Stimulated activated CD4-positive, alpha-beta T cell treated with anti-CD3 and anti-CD28 coated beads, Interleukin-4, amount 100 ng/mL, for 48 hours (primary cell): Measurements from ENCODE around the gene ZNRF1.

Experiments
- DNase-seq, 2 donors: peaks; one replicate each; pipeline ENCODE4 v3.0.0-alpha.2; 2020; ENCODE audit warnings: low read depth in 2 of 2

The ZNRF1 gene

DNA sequence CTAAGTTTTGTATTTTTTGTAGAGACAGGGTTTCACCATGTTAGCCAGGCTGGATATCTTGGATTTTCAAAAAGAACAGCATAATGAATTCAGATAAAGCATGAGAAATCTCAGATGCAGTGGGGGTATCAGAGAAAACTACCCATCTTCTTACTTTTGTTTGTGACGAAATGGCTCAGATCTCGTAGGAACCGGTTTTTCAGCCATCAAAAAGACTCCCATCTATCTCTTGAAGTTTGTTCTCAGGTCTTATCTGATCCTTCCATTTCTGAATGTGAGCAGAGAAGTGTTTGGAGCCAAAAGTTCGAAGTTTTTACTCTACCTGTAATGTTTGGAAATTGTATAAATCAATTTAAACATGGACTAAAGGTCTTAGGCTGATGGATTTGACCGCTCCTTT is 60.6 kb downstream of the ZNRF1 start:
- DNase-seq = no peak

- DNase-seq = no peak
Observed at GRCh38 chr16:75060723-75061122, 61.9 kb downstream of the ZNRF1 start.

DNA sequence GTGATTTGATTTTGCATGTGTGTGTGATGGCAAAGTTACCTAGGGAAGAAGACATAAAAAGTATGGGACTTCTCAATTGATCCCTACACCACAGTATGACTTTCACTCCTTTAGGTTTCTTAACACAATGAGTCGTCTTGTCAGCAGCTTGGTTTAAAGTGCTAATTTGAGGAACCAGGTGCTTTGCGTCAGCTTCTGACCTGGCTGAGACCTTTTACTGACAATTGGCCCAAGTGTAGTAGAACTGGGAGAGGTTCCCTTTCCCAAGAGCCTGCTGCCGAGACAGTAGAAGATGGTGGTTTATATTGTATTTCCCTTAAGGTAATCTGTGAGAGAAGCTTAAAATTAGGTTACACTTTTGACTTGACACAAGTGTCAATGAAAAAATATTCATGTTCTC is 62.8 kb downstream of the ZNRF1 start:
- no peak for DNase-seq

DNA sequence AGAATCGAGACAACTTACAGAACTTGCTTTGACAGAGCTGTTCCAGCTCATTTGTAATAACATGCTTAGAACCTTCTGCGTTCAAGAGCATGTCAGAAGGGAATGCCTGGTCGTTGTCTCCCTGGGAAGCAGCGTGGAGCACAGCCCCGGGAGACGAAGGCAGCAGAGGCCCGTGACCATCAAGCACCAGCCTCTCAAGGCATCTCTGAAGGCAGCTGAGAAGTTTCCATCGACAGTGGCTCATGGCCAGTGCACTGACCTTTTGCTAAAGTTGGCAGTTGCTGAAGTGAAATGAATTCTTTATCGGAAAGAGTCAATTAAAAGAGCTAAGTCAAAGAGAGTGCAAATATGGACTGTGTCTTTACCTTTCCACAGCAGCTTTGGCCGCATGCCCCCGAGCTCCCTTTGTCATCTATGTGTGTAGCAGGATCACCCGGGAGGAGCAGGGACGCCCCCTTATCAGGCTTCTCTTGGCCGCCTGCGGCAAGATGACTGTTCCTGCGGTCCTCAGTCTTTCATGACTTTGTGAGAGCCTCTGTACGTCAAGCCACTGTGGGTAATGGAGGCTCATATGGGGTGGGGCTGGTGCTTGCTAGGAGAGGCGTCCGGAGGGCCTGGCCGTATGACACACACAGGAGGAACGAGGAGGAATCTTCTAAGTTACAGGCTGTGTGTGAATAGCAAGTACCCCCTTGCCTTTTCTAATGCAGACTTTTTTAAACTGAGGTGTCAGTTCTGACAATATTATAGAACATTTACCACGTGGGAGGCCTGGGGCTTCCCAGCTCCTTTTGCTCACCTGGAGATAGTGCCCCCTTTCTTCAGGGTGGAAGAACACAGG is 63.5 kb downstream of the ZNRF1 start:
- no peak for DNase-seq

DNA sequence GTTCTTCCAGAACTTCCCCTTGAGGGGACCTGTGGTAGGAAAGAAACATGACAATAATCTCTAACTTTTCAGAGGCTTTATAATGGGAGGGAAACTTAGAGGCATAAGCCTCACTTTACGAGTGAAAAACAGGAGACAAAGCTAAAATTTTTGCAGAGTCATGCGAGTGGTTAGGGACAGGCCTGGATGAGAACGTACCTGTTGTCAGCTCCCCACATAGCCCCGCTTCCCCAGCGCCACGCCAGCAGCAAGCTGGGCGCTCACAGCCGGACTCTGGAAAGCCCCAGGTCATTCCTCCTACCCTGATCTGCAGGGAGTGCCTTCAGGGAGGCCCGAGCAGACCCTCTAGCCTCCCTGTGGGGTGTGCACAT is 64.1 kb downstream of the ZNRF1 start:
- no peak for DNase-seq

DNA sequence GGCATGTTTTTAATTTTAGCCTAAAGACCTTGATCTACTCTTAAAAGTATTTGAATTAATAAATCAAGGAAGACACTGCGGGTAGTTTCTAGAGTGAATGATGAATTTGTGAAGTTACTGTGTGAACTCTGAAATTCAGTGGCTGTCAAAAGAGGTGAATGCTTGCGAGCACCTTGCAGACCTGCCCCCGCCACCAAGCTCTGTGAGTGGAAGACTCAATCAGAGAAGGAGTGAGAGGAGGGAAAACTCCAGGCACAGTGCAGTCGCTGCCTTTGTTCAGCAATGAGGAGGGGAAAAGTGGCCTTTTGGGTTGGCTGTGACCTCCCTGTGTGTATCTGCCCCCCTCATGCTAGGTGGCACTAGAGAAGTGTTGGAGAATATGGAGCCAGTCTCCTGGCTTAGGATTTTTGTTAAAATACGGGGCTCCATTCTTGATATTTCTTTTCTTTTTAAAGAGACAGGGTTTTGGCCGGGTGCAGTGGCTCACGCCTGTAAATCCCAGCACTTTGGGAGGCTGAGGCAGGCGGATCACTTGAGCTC is 64.8 kb downstream of the ZNRF1 start:
- DNase-seq = no peak

- no peak for DNase-seq
Observed at GRCh38 chr16:75064403-75065148, 65.8 kb downstream of the ZNRF1 start.

GRCh38 chr16:75065149-75065505 is 66.3 kb downstream of the ZNRF1 start:
- no peak for DNase-seq

DNA sequence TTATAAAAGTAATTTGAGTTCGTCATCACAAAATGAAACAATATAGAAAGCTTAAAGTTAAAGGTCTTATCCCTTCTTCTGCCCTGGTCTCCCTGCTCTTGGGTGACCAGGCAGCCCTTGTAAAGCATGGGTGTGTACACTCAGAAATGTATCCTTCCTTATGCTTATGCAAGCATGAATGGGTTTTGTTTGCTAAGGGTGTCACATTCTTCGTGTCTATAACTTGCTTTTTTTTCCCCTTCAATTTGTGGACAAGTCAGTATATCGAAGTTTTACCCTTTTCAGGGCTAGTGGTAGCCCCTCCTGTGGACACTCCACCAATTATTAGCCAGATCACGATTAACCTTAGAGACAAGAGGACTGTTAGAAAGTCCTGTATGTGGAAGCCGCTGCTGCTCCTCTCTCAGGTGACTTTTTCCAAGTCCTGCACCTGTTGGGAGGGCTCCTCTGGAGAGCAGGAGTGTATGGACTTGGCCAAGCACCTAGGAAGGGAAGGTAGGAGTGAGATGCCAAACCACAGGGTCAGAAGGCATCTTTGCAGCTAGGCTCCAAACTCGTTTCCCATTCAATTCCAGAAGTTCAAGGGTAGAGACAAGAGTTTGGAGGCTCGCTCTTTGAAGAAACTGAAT is 66.8 kb downstream of the ZNRF1 start:
- no peak for DNase-seq

GRCh38 chr16:75066861-75067447 is 68.1 kb downstream of the ZNRF1 start:
- no peak for DNase-seq

DNA sequence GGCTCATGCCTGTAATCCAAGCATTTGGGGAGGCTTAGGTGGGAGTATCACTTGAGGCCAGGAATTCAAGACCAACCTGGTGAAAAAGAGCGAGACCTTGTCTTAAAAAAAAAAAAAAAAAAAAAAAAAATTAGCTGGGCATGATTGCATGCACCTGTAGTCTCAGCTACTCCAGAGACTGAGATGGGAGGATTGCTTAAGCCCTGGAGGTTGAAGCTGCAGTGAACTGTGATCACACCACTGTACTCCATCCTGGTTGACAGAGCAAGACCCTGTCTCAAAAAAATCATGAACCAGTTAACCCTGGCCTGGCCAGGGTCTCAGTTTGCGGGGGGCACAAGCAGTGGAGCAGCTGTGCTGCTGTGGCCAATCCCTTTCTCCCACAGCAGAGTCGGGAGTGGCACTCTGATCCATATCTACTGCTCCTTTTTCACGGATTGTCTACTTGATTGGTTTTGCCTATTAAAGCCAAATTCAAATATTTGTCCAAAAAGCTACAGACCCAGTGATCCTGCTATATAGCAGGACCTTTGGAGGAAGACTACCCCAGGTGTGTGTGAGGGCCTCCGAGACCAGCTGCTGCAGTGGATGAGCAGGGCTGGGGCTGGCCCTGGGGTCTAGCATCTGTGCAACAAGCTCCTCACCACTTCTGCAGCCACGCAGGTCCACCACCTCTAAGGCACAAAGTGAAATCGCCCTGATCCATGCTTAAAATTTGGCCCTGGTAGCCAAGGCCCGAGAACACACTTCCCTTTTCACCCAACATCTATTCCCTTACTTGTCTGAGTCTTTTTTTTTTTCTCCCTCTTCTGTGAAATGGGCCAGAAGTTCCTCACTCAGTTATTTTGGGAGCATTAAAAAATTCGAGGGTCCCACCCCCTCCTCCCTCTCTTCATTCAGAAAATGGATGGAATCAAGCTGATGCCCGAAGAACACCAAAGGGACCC is 69.5 kb downstream of the ZNRF1 start:
- no peak for DNase-seq

GRCh38 chr16:75070012-75070841 is 71.4 kb downstream of the ZNRF1 start:
- no peak for DNase-seq

GRCh38 chr16:75071621-75072020 is 72.8 kb downstream of the ZNRF1 start:
- DNase-seq = no peak

DNA sequence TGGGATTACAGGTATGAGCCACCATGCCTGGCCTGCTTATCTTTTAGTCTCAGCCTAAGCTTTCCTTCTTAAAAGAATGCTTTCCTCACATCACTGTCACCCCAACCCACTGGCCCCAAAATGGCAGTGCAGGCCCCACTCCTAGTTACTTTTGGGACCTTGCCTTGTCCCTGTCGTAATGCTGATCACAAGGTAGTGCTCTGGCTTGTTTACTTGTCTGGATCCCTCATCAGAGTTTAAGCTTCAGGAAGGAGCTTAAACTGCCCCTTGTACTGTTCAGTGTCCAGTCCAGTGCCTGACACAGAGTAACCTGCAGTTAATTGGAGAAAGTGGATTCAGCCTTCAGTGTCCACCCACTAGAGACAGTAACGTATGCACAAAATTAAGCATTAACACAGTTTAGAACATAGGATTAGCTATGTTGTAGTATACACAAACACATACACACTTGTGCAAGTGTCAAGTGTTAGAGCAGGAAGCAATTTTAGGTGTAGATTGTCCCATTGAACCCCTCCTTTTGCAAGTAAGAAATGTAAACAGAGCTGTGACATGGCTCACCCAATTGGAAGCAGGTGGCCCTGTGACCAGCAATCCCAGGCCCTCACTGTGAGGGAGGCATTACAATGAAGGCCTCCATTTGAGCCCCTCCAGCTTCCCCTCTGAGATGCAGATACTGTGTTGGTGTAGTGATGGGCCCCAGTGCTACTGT is 73.6 kb downstream of the ZNRF1 start:
- DNase-seq = no peak

- DNase-seq = no peak
Observed at GRCh38 chr16:75073545-75074303, 74.9 kb downstream of the ZNRF1 start.

DNA sequence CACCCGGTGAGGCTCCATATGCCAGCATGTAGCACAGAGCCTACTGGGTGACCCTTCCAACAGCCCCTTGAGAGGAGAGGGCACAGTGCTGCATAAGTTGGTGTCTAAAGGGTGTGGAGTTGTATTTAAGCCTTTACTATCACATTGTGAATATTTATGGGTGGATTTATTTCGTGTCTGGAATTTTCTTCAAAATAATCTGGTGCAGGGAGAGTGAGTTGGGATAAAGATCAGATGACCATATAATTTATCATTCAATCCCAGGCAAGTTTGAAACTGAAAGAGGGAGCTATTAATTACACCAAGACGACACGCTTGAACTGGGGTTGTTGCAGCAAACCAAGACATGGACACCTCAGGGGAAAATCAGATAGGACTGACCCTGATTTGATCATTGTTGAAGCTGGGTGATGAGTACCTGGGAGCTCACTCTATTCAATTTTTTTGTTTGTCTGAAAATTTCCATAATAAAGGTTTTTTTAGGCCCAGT is 75.5 kb downstream of the ZNRF1 start:
- DNase-seq = no peak

DNA sequence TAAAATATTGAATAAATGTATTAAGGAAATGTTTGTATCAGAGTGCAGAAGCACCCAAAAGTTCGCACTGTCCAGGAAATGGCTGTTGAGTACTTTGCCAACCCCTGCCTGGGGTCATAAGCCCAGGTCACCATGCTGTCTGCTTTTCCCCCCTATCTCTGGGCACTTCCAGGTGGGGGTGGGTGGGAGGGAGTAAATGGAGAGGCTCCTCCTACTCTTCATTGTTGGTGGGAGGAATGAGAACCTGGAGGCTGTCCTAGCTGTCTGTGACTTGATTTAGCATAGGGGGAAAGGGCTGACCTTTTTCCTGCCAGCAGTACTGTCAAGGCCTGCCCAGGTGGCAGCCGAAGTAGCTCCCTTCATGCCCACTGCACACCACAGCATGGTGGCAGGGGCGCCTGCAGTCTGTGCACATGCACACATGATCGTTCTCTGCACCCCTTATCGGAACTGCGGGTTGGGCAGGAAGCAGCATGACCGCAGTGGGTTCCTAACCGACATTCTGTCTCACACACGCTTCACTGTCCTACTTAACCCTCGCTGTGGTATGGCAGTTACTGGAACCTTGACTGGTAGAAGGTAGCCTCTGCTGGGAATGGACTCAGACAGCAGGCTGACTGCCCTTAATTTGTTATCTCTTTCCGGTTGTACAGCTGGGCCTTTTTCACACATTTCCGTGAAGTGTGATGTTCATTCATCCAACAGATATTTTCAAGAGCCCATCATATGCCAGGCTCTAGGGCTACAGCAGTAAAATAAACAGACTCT is 76.3 kb downstream of the ZNRF1 start:
- DNase-seq = peak; percentile 56 to 59
